ENCODE results near the gene TSPAN31.

TSPAN31 gene

GRCh38 chr12:57780284-57780897, 35.6 kb downstream of the TSPAN31 start:
- H3K4me1 Mint-ChIP-seq = peaks cover 50% of the 10 kb centered on the region
- CTCF ChIA-PET = interaction anchor here (1.1 to 2.0 kb wide), 8 partner anchors 14 to 125 kb away, joined by 4 to 10 read pairs (median 6); no protein-coding TSS in a partner anchor
- H3K4me3 Mint-ChIP-seq = no peak overlapping the region
- no peaks in the 10 kb centered on the region for H3K9me3 Mint-ChIP-seq
- peaks cover 15% of the 10 kb centered on the region for H3K36me3 Mint-ChIP-seq
- peak overlapping the region; percentile 77 for H3K27ac Mint-ChIP-seq
- no peaks in the 10 kb centered on the region for H3K27me3 Mint-ChIP-seq
- no peak for DNase-seq

- peaks cover 48% of the 10 kb centered on the region for H3K4me1 Mint-ChIP-seq
- no peaks in the 10 kb centered on the region for H3K9me3 Mint-ChIP-seq
- H3K36me3 Mint-ChIP-seq = peaks cover 15% of the 10 kb centered on the region
- no peaks in the 10 kb centered on the region for H3K27me3 Mint-ChIP-seq
- DNase-seq = no peak
- no peak overlapping the region for H3K4me3 Mint-ChIP-seq
- peak overlapping the region; percentile 77 for H3K27ac Mint-ChIP-seq
- CTCF ChIA-PET = interaction anchor here (1.1 to 2.6 kb wide), 7 partner anchors 9 to 124 kb away, joined by 4 to 13 read pairs (median 7); partner anchors contain the start of genes EEF1AKMT3 and METTL1
Observed at GRCh38 chr12:57781244-57781643, 36.4 kb downstream of the TSPAN31 start.

- no peak overlapping the region for H3K4me3 Mint-ChIP-seq
- no peaks in the 10 kb centered on the region for H3K27me3 Mint-ChIP-seq
- CTCF ChIA-PET = interaction anchor here (1.1 to 2.6 kb wide), 7 partner anchors 9 to 123 kb away, joined by 4 to 13 read pairs (median 7); partner anchors contain the start of genes EEF1AKMT3 and METTL1
- DNase-seq = no peak
- H3K9me3 Mint-ChIP-seq = no peaks in the 10 kb centered on the region
- H3K36me3 Mint-ChIP-seq = peaks cover 19% of the 10 kb centered on the region
- peaks cover 50% of the 10 kb centered on the region for H3K4me1 Mint-ChIP-seq
- peak overlapping the region; percentile 77 for H3K27ac Mint-ChIP-seq
Observed at GRCh38 chr12:57781801-57782200, 37.0 kb downstream of the TSPAN31 start.

- Mint-ChIP-seq H3K27ac (peak overlapping the region; percentile 95), H3K4me3 (peak overlapping the region; percentile 99), H3K36me3 (peaks cover 19% of the 10 kb centered on the region), H3K27me3 (no peaks in the 10 kb centered on the region), H3K9me3 (no peaks in the 10 kb centered on the region), H3K4me1 (peaks cover 50% of the 10 kb centered on the region)
- CTCF ChIA-PET = interaction anchor here (1.0 to 2.6 kb wide), 7 partner anchors 12 to 123 kb away, joined by 3 to 13 read pairs (median 7); no protein-coding TSS in a partner anchor
- DNase-seq = no peak
Observed at GRCh38 chr12:57782243-57782607, 37.4 kb downstream of the TSPAN31 start.

GRCh38 chr12:57782608-57783465, 38.0 kb downstream of the TSPAN31 start, which contains the start of gene TSFM:
TSFM (plus strand) TSS chr12:57782787; CDS start chr12:57782802, 15 bp downstream.
- Mint-ChIP-seq H3K4me3 (peak within 1 kb of the TSS; percentile 99), H3K27me3 (no peaks in the 10 kb centered on the region), H3K4me1 (peaks cover 50% of the 10 kb centered on the region), H3K36me3 (peaks cover 21% of the 10 kb centered on the region), H3K9me3 (no peaks in the 10 kb centered on the region), H3K27ac (peak within 1 kb of the TSS; percentile 95)
- CTCF ChIA-PET = interaction anchor here (0.7 to 2.6 kb wide), 10 partner anchors 9 to 120 kb away, joined by 3 to 13 read pairs (median 6); no protein-coding TSS in a partner anchor
- DNase-seq = peak; percentile 98

- Mint-ChIP-seq H3K27me3 (no peaks in the 10 kb centered on the region), H3K36me3 (peaks cover 23% of the 10 kb centered on the region), H3K27ac (peak overlapping the region; percentile 95), H3K4me3 (peak overlapping the region; percentile 99), H3K9me3 (no peaks in the 10 kb centered on the region), H3K4me1 (peaks cover 48% of the 10 kb centered on the region)
- CTCF ChIA-PET = interaction anchor here (0.9 to 2.6 kb wide), 9 partner anchors 9 to 120 kb away, joined by 3 to 13 read pairs (median 6); no protein-coding TSS in a partner anchor
- DNase-seq = no peak
Observed at GRCh38 chr12:57783466-57783801, 38.6 kb downstream of the TSPAN31 start.

GRCh38 chr12:57783861-57784260, 39.0 kb downstream of the TSPAN31 start:
- Mint-ChIP-seq H3K4me1 (peaks cover 45% of the 10 kb centered on the region), H3K27ac (peak overlapping the region; percentile 39), H3K36me3 (peaks cover 26% of the 10 kb centered on the region)

GRCh38 chr12:57793920-57794319, 49.1 kb downstream of the TSPAN31 start:
- DNase-seq = no peak
- Mint-ChIP-seq H3K36me3 (peaks cover 46% of the 10 kb centered on the region), H3K27ac (no peak overlapping the region), H3K9me3 (no peaks in the 10 kb centered on the region), H3K27me3 (no peaks in the 10 kb centered on the region), H3K4me1 (no peaks in the 10 kb centered on the region), H3K4me3 (no peak overlapping the region)
- CTCF ChIA-PET = interaction anchor here (1.1 to 3.5 kb wide), 5 partner anchors 9 to 126 kb away, joined by 3 to 24 read pairs (median 4); partner anchors contain the start of gene TSFM

More at GRCh38 chr12:57783861-57784260, 39.0 kb downstream of the TSPAN31 start:
- peak overlapping the region; percentile 76 for H3K4me3 Mint-ChIP-seq
- CTCF ChIA-PET = interaction anchor here (0.7 to 2.6 kb wide), 5 partner anchors 11 to 119 kb away, joined by 3 to 13 read pairs (median 10); no protein-coding TSS in a partner anchor
- H3K9me3 Mint-ChIP-seq = no peaks in the 10 kb centered on the region
- no peak for DNase-seq
- no peaks in the 10 kb centered on the region for H3K27me3 Mint-ChIP-seq

GRCh38 chr12:57795354-57795753, 50.5 kb downstream of the TSPAN31 start:
- no peak overlapping the region for H3K4me3 Mint-ChIP-seq
- peaks cover 47% of the 10 kb centered on the region for H3K36me3 Mint-ChIP-seq
- H3K27ac Mint-ChIP-seq = no peak overlapping the region
- CTCF ChIA-PET = interaction anchor here (1.5 to 2.6 kb wide), 2 partner anchors 13 to 110 kb away, joined by 3 to 13 read pairs; partner anchors contain the start of gene TSFM
- no peak for DNase-seq
- no peaks in the 10 kb centered on the region for H3K4me1 Mint-ChIP-seq
- no peaks in the 10 kb centered on the region for H3K9me3 Mint-ChIP-seq
- no peaks in the 10 kb centered on the region for H3K27me3 Mint-ChIP-seq

- Mint-ChIP-seq H3K36me3 (peaks cover 45% of the 10 kb centered on the region), H3K4me1 (no peaks in the 10 kb centered on the region), H3K27me3 (no peaks in the 10 kb centered on the region), H3K4me3 (no peak overlapping the region), H3K27ac (no peak overlapping the region), H3K9me3 (no peaks in the 10 kb centered on the region)
- no peak for DNase-seq
- CTCF ChIA-PET = interaction anchor here (1.5 kb wide), 1 partner anchor 108 kb away, joined by 3 read pairs; no protein-coding TSS in a partner anchor
Observed at GRCh38 chr12:57796996-57797395, 52.2 kb downstream of the TSPAN31 start.

- Mint-ChIP-seq H3K9me3 (no peaks in the 10 kb centered on the region), H3K27me3 (no peaks in the 10 kb centered on the region), H3K27ac (no peak overlapping the region), H3K4me3 (no peak overlapping the region), H3K36me3 (peaks cover 46% of the 10 kb centered on the region), H3K4me1 (no peaks in the 10 kb centered on the region)
- CTCF ChIA-PET = interaction anchor here (0.8 to 7.9 kb wide), 3 partner anchors 15 to 104 kb away, joined by 3 to 147 read pairs (median 3); partner anchors contain the start of genes AVIL and TSFM
- DNase-seq = no peak
Observed at GRCh38 chr12:57797933-57798332, 53.1 kb downstream of the TSPAN31 start.
